GM18520 (cell line): Measurements from ENCODE around the gene TMEM168.
A peak's percentile ranks its signal among the peaks of the same experiment; 100 is the strongest.
"Not testable (repeated sequence)": the region's sequence is repeated elsewhere in the genome, so short reads cannot be mapped to it uniquely, and the experiment has no call there.

Experiments used
- ATAC-seq: cut with Tn5 transposase; IDR thresholded peaks from one replicate; pipeline ENCODE4 v1.9.1; 2021; ENCODE audit not compliant: unreplicated experiment

The TMEM168 gene

GRCh38 chr7:112789817-112790585 lies at the start of gene TMEM168:
Gene TMEM168, minus strand, starts transcription at chr7:112790393. Its CDS starts 5,568 bp downstream, at chr7:112784825.
- ATAC-seq = peak; percentile 62

DNA sequence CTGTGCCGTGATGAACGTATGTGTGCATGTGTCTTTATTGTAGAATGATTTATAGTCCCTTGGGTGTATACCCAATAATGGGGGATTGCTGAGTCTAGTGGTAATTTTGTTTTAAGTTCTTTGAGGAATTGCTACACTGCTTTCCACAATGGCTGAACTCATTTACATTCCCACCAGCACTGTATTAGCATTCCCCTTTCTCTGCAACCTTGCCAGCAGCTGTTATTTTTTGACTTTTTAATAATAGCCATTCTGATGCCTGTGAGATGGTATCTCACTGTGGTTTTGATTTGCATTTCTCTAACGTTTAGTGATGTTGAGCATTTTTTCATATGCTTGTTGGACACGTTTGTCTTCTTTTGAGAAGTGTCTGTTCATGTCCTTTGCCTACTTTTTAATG lies 45.7 kb upstream of the TMEM168 start:
- ATAC-seq = not testable (repeated sequence)

DNA sequence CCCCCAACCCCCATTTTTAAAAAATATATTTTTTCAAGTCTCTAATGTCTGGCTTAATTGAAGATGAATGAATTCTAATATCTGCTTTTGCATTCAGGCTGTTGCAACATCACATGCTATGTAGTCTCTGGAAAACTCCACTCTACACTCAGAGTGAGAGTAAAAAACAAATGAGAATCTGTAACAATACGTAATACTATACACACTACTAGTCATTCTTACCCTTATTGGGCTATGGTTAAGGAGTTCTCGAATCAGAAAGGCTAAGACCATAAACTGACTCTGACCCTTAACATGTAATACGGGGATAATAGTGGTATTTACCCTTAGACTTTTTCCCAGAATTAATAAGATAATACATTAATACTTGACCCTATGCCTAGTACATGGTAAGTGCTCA lies 42.9 kb upstream of the TMEM168 start:
- ATAC-seq = peak; percentile 63

DNA sequence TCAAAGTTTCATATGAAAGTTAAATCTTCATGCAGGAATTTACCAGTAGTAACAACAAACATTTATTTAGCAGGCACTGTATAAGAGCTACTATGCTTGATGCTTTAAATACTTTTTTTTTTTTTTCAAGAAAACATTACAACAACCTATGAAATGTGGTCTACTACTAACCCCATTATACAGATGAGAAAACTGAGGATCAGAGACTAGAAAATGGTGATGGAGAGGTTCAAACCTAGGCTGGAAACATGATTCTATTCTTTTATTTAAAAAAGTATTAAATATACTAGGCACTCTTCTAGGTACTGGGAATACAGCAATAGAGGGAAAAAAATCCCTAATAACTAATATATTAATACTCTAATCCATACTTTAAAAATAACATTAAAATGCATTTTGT lies 40.6 kb upstream of the TMEM168 start:
- no peak for ATAC-seq

DNA sequence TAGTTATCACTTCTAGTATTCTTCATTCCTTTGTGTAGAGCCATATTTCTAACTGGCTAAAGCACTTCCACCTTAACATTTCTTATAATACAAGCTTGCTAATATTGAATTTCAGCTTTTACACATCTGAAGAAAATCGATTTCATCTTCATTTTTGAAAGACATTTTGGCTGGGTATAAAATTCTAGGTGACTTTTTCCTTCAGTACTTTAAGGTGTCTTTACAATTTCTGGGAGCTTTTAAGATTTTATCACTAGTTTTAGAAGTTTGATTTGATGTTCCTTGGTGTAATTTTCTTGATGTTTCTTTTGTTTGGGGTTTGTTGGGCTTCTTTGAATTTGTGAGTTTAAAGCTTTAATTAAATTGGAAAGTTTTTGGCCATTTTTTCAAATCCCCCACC lies 38.5 kb upstream of the TMEM168 start:
- no peak for ATAC-seq

DNA sequence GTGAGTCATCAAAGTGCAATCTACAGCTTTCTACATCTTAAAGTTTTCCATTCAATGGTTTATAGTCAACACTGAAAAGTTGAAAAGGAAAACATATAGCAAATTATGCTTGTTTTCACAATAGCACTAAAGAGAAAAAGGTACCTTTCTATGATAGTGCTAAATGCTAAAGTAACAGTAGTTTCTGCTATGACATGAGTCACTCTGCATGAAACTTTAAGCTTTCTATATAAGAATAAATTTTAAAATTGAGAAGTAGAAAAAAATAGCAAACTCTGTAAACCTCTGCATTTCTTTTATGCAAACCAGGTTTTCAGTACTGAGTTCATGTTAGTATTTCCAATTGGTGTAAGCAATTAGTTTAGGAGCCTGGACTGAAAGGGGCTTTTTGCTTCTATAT lies 31.2 kb upstream of the TMEM168 start:
- no peak for ATAC-seq

- no peak for ATAC-seq
Observed at GRCh38 chr7:112819536-112819935, 29.3 kb upstream of the TMEM168 start.

GRCh38 chr7:112806156-112806555 lies 16.0 kb upstream of the TMEM168 start:
- no peak for ATAC-seq

- ATAC-seq = no peak
Observed at GRCh38 chr7:112802406-112802805, 12.2 kb upstream of the TMEM168 start.

GRCh38 chr7:112800486-112800885 lies 10.3 kb upstream of the TMEM168 start:
- no peak for ATAC-seq

DNA sequence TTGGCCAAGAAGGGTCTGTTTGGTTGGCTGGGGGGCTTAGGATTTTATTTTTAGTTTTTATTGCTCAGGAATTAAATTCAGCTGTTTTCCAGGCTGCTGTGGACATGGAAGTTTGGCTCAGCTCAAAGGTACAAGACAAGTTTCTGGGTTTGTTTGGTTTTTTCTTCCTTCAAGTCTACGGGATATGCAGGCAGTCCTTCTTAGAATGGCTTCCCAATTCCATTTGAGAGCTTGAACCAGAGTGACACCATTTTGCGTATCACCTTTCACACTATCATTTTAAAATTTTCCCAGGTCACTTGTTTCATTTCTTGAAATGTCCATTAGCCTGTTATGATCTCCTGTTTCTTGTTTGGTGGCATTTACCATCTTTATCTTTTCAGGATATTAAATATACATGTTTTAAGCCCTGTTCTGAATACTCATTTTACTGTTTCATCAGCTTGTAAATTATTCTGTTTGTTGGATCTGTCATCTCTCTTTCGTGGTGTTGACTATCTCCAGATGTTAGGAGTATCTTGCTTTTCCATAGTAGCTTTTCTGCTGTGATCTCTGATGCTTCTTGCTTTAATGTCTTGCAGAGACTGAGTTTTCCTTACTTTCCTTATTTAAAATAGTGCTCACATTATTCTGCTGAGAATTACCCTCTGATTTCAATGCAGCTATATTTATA lies 9.4 kb upstream of the TMEM168 start:
- ATAC-seq = no peak

DNA sequence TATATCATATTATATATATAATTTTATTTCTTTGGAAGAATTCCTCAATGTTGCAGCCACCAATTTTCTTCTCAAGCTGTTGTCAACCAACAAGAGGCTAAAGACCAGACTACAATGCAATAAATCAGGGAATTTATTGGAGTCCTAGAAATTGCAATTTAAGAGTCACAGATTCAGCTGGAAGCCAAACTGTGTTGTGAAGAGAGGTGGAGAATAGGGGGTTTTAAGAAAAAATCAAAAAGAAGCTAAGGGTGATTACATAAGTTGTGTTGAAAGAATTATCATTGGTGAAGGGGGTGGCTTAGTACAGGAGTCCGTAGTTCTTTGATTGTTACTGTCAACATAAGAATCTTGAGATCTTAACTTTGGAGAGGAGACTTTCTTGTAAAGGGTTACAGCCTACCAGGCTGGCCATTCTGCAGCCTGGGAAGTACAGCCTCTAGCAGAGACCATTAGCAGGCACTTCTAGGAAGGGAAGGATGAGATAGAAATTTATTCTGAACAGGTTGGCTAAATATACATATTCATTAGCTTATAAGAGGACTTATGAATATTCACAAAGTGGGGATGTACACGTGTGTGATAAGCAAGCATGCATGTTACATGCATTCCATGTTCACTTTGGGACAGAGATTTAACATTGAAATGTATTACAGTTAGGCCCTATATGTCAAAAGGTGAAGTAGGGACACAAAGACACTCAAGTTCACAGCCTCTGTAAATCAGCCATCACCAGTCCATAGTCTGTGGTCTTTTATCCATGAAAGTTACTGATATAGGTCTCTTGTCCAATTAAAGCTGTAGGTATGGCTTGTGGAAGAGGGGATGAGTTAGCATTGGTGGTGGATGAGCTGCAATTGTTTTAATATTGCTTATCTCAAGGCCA lies 8.3 kb upstream of the TMEM168 start:
- ATAC-seq = no peak

GRCh38 chr7:112796552-112796951 lies 6.4 kb upstream of the TMEM168 start:
- not testable (repeated sequence) for ATAC-seq

DNA sequence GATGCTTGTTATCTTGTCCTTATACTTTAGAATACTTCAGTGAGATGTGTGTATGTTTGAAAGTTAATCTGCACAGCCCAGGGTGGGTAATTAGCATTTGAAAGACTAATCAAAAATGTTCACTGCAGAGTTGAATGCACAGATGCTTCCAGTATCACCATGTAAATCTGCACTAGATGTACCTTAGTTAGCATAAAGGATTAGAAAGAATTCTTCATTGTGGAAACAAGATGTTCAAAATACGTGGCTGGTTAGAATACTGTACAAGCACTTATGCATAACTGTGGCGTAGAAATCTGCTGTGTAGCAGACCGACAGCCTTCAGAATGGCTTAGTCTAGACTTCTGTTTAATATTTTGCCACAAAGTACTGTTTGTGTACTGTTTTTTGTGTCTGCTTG lies 2.2 kb upstream of the TMEM168 start:
- ATAC-seq = no peak

DNA sequence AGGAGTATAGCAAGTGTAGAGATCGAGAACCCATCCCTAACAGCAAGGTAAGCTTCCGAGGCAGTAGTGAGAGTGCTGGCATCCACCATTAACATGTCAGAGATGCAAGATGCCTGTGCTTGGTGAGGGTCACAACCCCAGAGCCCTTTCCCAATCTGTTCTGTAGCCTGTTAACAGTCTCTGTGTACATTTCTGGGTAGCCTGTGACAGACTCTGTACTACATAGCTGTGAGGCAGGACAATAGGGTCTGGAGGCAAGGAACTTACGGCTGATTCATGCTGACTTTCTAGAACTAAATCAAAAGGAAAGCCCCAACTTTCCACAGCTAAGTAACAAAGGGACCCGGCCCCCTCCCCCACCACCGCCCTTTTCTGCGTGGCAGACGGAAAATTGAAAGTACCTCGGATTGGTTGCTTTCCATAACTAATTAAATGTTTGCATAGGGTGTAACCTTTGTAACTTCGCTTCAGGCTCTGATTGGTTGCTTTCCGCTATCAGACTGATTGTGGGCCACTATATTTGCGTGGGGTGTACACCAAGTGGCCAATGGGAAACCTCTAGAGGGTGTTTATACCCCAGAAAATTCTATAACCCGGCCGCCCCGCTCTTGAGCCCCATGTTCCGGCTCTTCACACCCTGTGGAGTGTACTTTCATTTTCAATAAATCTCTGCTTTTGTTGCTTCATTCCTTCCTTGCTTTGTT lies 1.4 kb upstream of the TMEM168 start:
- no peak for ATAC-seq

- peak; percentile 56 for ATAC-seq
Observed at GRCh38 chr7:112790586-112791003, 402 bp upstream of the TMEM168 start.

- ATAC-seq = no peak
Observed at GRCh38 chr7:112789453-112789816, 758 bp downstream of the TMEM168 start.

- ATAC-seq = no peak
Observed at GRCh38 chr7:112788778-112789343, 1.3 kb downstream of the TMEM168 start.

- no peak for ATAC-seq
Observed at GRCh38 chr7:112784603-112785002, 5.6 kb downstream of the TMEM168 start.

DNA sequence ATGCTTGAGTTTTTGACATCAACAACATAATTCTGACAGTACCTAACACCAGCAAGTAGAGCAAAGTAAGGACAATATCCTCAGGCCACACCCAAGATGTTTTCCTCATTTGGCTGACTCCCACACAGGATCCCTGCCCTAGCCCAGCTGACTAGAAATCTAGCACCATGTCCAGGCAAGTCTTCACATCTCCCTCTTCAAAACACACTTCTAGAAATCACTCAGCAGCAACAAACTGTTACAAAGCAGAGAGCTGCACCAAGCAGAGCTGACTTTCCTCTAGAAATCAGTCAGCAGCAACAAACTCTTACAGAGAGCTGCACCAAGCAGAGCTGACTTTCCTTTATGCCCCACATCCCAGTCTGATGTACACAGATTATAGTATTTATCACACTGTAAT lies 7.7 kb downstream of the TMEM168 start:
- ATAC-seq = peak; percentile 94

- ATAC-seq = no peak
Observed at GRCh38 chr7:112781558-112781957, 8.6 kb downstream of the TMEM168 start.
